Measurements from ENCODE around the gene MBD3. TPM values are rescaled to one million over a fixed set of nuclear protein-coding genes. Genes with fewer than 3 reads are reported as not detected.

MBD3 gene
- total and polyA plus RNA-seq, 2 of the 4 experiments (the other 2 are of a cell fraction), result 42.5 to 66.3 TPM

DNA sequence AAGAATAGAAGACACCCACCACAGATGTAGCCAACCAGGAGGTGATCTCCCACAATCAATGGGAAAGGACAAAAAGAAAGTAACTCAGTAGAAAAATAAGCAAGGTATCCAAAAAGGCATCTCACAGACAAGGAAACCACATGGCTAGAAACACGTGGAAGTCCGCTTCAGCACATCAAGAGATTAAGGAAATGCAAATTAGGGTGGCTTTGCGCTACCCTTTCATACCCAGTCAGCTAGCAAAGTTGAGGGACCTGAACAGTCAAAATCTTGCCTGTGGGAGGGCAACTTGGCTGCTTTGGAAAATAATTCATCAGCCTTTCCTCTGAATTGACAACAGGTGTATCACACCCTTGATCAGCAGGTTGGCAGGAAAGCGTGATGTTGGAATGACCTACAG is 24.2 kb upstream of the MBD3 start:
- H4K5ac ChIP-seq (ENCODE audit: low read depth, low read length), result no peak overlapping the region
- no peak overlapping the region for H3K18ac ChIP-seq (ENCODE audit: low read depth, low read length)
- no peaks in the 10 kb centered on the region for H3K9me3 ChIP-seq (ENCODE audit: control insufficient read depth, insufficient read depth, low read length)
- peaks cover 5 to 20% of the 10 kb centered on the region in 2 experiments; a peak in 3 of 4 replicates for H3K79me1 ChIP-seq (ENCODE audit: low read depth in 1 of 2, low read length in 2 of 2)
- H4K91ac ChIP-seq (ENCODE audit: insufficient read depth, low read depth, low read length), result no peak overlapping the region
- no TSS peak for BruUV-seq (replicated peaks)
- H2BK20ac ChIP-seq (ENCODE audit: low read depth, low read length), result no peak overlapping the region
- H3K14ac ChIP-seq (replicated peaks; ENCODE audit: low read depth, low read length), result no peak overlapping the region
- no peak overlapping the region for H4K8ac ChIP-seq (ENCODE audit: low read depth in 2 of 2, low read length in 2 of 2)
- intact Hi-C loops (cut with micrococcal nuclease), result no loop called here
- no peak overlapping the region for H2BK15ac ChIP-seq (ENCODE audit: low read depth, low read length)
- no peak overlapping the region for H3K4ac ChIP-seq (ENCODE audit: low read depth, low read length)
- in situ Hi-C loops (cut with MboI; ENCODE audit: low sequenced_read_pairs), result no loop called here
- no peak overlapping the region for H2AK5ac ChIP-seq (ENCODE audit: low read depth, low read length)
- H3K27me3 ChIP-seq (ENCODE audit: control insufficient read depth, insufficient read depth, low read length), result no peaks in the 10 kb centered on the region
- H3K27ac ChIP-seq (ENCODE audit: insufficient read depth, low read length), result no peak overlapping the region
- peaks cover 12% of the 10 kb centered on the region for H4K20me1 ChIP-seq (ENCODE audit: insufficient read depth, low read length)
- dilution Hi-C loops (cut with HindIII; ENCODE audit: low sequenced_read_pairs, unreplicated experiment), result no loop called here
- peaks cover 75% of the 10 kb centered on the region for H3K36me3 ChIP-seq (ENCODE audit: control insufficient read depth, insufficient read depth, low read length)
- no peaks in the 10 kb centered on the region for H3K9me1 ChIP-seq (ENCODE audit: insufficient read depth, low read length)
- no peak for DNase-seq
- H2AFZ ChIP-seq (replicated peaks; ENCODE audit: low read length, poor library complexity), result no peak overlapping the region
- no peak overlapping the region for H2AK9ac ChIP-seq (replicated peaks; ENCODE audit: low read depth, low read length, poor library complexity)
- no peak for ATAC-seq (ENCODE audit: low read depth)
- no peak overlapping the region for H2BK5ac ChIP-seq (ENCODE audit: low read depth, low read length, poor library complexity, severe bottlenecking)
- 85% methylated on average over 2 of the region's 4 CpGs; no CpG with 5 or more reads in 1 of the 2 experiments for WGBS, 2 experiments (ENCODE audit: extremely low coverage in 2 of 2, insufficient read length in 1 of 2)
- H3K9ac ChIP-seq (ENCODE audit: low read depth, low read length), result no peak overlapping the region
- no peaks in the 10 kb centered on the region for H3K4me1 ChIP-seq (ENCODE audit: control insufficient read depth, insufficient read depth, low read length)
- H3K23ac ChIP-seq (ENCODE audit: low read depth, low read length), result no peak overlapping the region
- no peak overlapping the region for H3K56ac ChIP-seq (ENCODE audit: extremely low read depth, insufficient read depth, low read length)
- no peak overlapping the region for H3K4me2 ChIP-seq (ENCODE audit: low read depth, low read length)
- CTCF ChIA-PET, result interaction anchor here (0.7 kb wide), 1 partner anchor 349 kb away, joined by 3 read pairs; no protein-coding TSS in a partner anchor
- H2BK120ac ChIP-seq (ENCODE audit: low read depth, low read length), result no peak overlapping the region
- TF ChIP-seq RAD21 (IDR thresholded peaks at IDR 0.05; ENCODE audit: low read length) (no peak), CTCF (conservative IDR thresholded peaks at IDR 0.05; ENCODE audit: low read depth, low read length) (no peak), MAFK (IDR thresholded peaks at IDR 0.05; ENCODE audit: low read depth, low read length) (no peak), RFX5 (IDR thresholded peaks at IDR 0.05; ENCODE audit: low read depth, low read length) (no peak), CHD1 (IDR thresholded peaks at IDR 0.05; ENCODE audit: low read depth, low read length) (no peak), ELK1 (IDR thresholded peaks at IDR 0.05; ENCODE audit: borderline replicate concordance, low read depth, low read length) (no peak), RCOR1 (IDR thresholded peaks at IDR 0.05; ENCODE audit: insufficient replicate concordance, low read length) (no peak), NFE2L2 (IDR thresholded peaks at IDR 0.05; ENCODE audit: low read depth, low read length) (no peak), CEBPB (IDR thresholded peaks at IDR 0.05; ENCODE audit: low read depth, low read length) (no peak), FOS (IDR thresholded peaks at IDR 0.05; ENCODE audit: low read depth, low read length) (no peak), SMC3 (IDR thresholded peaks at IDR 0.05; ENCODE audit: low read depth, low read length) (no peak), USF2 (IDR thresholded peaks at IDR 0.05; ENCODE audit: low read depth, low read length) (no peak), MXI1 (IDR thresholded peaks at IDR 0.05; ENCODE audit: borderline replicate concordance, low read depth, low read length) (no peak)
- POLR2A ChIA-PET (ENCODE audit: unreplicated experiment), result no interaction called here
- no peak overlapping the region for H3K4me3 ChIP-seq (ENCODE audit: insufficient read depth, low read depth, low read length)
